ENCODE data around the gene PRSS8.
"Not testable (repeated sequence)": the region's sequence is repeated elsewhere in the genome, so short reads cannot be mapped to it uniquely, and the experiment has no call there.

PRSS8 gene

GRCh38 chr16:31135535-31136286, at the start of gene PRSS8:
TSS of gene PRSS8 (minus strand) at chr16:31135727. CDS start at chr16:31135498, 229 bp downstream.
- no peak for DNase-seq (ENCODE audit: low read depth in 3 of 3)

- no peak for DNase-seq (ENCODE audit: low read depth in 3 of 3)
Observed at GRCh38 chr16:31184888-31185287, 49.4 kb upstream of the PRSS8 start.

- no peak for DNase-seq (ENCODE audit: low read depth in 3 of 3)
Observed at GRCh38 chr16:31183432-31184428, 48.2 kb upstream of the PRSS8 start.

DNA sequence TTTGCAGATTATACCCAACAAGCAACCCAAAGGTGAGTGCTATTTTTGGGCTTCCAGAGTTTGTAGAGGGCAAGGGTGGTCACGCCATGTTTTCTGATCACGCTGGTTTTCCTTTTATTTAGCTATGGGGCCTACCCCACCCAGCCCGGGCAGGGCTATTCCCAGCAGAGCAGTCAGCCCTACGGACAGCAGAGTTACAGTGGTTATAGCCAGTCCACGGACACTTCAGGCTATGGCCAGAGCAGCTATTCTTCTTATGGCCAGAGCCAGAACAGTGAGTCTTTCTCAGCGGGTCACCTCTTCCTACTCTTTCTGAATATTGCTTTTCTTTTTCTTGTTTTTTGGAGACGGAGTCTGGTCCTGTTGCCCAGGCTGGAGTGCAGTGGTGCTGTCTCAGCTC, 46.9 kb upstream of the PRSS8 start:
- DNase-seq (ENCODE audit: low read depth in 3 of 3) = no peak

DNA sequence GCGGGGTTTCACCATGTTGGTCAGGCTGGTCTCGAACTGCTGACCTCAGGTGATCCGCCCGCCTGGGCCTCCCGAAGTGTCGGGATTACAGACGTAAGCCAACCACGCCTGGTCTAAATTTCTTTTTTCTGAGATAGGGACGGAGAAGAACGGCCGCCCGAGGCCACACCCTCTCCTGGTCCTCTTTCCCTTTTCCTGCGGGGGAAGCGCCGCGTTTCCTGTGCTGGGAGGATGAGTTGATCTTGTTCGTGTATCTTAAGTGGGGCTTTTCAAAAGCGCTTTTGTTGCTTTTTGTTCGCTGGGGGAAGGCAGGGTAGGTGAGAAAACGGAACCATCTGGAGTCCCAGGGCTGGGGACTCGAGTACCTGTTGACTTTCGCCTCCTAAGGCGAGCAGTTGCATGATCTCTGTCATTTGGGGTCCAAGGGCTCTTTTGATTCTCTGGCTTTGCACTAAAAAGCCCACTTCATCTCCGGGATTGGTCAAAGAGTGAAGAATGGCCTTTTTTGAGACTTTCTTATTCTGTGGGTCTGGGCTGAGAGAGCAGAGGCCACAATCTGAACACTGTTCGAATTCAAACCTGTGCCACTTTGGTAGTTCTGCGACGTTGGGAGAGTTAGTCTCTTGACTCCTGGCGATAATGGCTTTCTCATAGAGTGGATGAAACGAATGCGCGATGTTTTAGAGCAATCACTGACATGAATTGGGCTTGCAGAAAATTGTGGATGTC, 45.7 kb upstream of the PRSS8 start:
- peak in 1 of 3 experiments; percentile 42 for DNase-seq (ENCODE audit: low read depth in 3 of 3)

DNA sequence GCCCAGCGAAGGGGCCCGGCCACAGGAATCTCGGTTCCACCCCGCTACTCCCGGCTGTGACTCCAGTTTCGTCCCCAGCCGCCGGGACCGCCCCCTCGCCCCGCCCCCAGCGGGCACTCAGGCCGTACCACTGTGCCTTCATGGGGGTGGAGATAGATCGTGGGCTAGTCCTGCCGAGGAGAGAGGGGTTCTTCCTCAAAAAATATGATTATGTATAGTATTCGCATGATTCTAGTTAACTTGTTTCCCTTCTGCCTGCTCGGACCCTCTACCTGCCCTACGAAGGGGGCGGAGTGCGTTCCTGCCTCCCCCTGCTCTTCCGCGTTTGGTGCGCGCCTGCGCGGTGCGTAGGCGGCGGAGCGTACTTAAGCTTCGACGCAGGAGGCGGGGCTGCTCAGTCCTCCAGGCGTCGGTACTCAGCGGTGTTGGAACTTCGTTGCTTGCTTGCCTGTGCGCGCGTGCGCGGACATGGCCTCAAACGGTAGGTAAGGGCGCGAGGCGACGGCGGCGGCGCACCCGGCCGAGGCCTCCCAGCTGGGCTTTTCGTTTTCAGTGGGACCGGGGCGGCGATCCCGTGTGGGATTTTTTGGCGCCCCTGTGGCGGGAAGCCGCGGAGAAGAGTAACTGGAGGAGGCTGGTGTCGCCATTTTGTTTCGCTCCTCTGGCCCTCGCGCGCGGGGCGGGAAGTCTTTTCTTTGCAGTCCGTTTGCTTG, 44.4 kb upstream of the PRSS8 start, which contains the start of gene FUS:
TSS of gene FUS (plus strand) at position 393 of the 713 bp plus-strand sequence. CDS start at position 469, 76 bp downstream.
- DNase-seq (ENCODE audit: low read depth in 3 of 3) = peak; percentile 80 to 88 (median 85)

DNA sequence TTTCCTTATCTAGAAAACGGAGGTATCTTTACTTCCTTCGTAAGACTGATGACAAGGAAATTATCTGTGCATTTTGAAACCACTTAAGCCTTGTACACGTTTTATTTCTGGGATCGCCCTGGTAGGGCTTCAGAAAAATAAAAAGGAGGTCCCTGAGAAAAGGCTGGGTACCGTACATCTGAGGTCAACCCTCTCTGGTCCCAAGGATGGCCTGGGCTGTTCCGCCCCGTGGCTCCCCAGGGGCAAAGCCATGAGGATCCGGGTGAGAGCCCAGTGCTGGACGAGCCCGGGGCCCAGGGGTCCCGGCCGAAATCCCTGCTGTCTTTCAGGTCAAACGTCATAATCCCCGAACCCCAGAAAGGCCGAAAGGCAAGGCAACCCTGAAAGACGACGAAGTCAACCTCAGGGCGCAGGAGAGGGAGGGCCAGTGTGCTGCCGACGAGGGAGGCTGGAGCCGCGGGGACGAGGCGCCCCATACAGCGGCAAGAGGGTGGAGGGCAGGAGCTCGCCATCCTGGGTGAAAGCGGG, 43.8 kb upstream of the PRSS8 start:
- no peak for DNase-seq (ENCODE audit: low read depth in 3 of 3)

GRCh38 chr16:31177136-31177535, 41.6 kb upstream of the PRSS8 start:
- peak in 1 of 3 experiments; percentile 41 for DNase-seq (ENCODE audit: low read depth in 3 of 3)

DNA sequence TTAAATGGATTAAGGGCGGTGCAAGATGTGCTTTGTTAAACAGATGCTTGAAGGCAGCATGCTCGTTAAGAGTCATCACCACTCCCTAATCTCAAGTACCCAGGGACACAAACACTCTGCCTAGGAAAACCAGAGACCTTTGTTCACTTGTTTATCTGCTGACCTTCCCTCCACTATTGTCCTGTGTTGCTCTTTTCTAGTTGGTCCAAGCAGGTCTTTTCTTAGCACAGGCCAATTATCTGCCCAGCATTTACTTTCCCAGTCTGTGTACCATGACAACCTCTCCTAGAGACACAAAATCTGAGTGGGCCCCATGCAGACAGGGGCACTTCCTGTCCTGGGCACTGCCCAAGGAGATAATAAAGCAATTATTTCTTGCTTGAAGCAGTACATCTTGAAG, 34.5 kb upstream of the PRSS8 start:
- not testable (repeated sequence) for DNase-seq (ENCODE audit: low read depth in 3 of 3)

DNA sequence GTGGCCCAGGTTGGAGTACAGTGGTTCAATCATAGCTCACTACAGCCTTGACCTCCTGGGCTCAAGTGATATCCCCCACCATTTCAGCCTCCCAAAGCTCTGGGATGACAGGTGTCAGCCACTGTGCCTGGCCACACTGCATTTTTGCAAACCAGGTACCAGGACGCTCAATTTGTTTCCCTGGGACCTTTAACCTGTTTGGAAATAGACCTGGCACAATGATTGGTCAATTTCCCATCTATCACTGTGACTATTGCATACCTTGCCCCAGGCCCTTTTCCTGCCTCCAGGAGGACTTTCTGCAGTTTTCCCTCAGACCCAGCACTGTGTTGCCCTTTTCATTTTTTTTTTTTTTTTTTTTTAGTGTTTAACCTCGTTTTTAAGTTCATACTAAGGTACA, 33.3 kb upstream of the PRSS8 start:
- DNase-seq (ENCODE audit: low read depth in 3 of 3) = no peak

- no peak for DNase-seq (ENCODE audit: low read depth in 3 of 3)
Observed at GRCh38 chr16:31167315-31167714, 31.8 kb upstream of the PRSS8 start.

- no peak for DNase-seq (ENCODE audit: low read depth in 3 of 3)
Observed at GRCh38 chr16:31157136-31157535, 21.6 kb upstream of the PRSS8 start.

DNA sequence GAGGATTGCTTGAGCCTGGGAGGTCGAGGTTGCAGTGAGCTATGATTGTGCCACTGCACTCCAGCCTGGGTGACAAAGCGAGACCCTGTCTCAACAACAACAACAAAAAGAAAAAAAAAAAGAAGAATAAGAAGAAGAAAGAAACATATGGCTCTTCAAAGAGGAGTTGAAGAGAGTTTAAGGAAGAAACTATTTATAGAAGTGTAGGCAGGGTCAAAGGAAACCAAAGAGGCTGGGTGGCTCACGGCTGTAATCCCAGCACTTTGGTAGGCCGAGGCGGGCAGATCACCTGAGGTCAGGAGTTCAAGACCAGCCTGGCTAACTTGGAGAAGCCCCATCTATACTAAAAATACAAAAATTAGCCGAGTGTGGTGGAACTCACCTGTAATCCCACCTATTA, 15.4 kb upstream of the PRSS8 start:
- DNase-seq (ENCODE audit: low read depth in 3 of 3) = not testable (repeated sequence)

DNA sequence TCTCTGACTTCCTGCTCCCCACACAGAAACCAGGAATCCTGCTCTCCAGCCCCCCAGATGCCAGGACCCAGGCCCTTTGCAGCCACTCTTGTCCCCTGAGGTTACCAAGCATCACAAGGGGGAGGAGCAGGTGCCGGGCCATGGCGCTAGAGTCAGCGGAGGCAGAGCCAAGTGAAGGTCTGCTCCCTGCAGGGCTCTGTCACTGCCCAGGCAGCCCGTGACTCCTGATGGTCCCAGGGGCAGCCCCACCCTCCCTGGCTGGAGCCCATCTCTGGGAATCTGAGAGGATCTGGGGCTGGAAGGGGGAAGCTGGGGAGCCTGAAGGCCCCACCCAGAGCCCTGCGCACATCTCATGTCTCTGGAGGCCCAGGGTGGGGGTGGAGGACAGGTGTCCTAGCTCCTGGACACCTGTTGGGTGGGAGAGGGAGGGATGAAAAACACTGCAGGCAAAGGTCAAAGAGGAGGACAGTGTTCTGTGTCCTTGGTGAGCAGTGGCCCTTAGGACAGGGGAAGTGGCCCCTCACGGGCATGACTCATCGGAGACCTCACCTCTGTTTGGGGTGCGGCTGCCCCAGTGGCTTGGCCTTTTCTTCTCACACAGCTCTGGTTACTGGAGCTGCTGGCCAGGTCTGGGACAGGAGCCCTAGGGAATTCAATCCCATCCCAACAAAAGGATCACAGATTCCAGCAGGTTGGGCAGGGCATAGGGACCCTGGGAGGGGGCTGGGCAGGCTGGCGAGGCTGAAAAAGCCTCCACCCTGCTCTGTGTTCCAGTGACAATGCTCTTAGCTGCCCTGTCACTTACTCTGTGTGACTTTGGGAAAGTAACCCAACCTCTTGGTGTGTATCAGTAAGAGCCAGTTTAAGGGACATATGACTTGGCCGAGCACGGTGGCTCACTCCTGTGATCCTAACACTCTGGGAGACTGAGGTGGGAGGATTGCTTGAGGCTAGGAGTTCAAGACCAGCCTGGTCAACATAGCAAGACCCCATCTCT, 14.7 kb upstream of the PRSS8 start, which contains the start of gene PRSS36:
TSS of gene PRSS36 (minus strand) at position 173 of the 997 bp plus-strand sequence. CDS start at position 142, 31 bp downstream.
- no peak for DNase-seq (ENCODE audit: low read depth in 3 of 3)

DNA sequence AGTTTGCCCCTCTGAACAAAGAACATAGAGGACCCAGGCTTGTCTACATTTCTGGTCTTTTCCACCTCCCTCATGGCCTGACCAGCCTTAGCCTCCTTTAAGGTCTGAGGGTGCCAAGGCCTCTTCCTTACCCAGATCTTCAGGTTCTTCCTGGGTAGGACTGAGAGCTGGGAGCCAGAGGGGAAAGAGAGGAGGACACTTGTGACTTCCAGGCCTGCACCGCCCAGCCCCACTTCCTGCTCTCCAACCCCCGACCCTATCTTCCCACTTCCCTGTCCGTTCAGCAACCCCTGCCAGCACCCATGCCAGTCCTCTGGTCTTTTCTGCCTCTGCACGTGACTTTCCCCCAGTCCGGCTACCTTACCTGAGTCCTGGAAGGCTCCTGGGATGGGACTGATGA, 13.8 kb upstream of the PRSS8 start:
- no peak for DNase-seq (ENCODE audit: low read depth in 3 of 3)

GRCh38 chr16:31148896-31149295, 13.4 kb upstream of the PRSS8 start:
- no peak for DNase-seq (ENCODE audit: low read depth in 3 of 3)

GRCh38 chr16:31148281-31148728, 12.8 kb upstream of the PRSS8 start:
- no peak for DNase-seq (ENCODE audit: low read depth in 3 of 3)

GRCh38 chr16:31147574-31147973, 12.0 kb upstream of the PRSS8 start:
- DNase-seq (ENCODE audit: low read depth in 3 of 3) = no peak

GRCh38 chr16:31145398-31145990, 10.0 kb upstream of the PRSS8 start:
- no peak for DNase-seq (ENCODE audit: low read depth in 3 of 3)

All from stimulated activated CD4-positive, alpha-beta T cell treated with anti-CD3 and anti-CD28 coated beads, TNF-alpha, amount 100 ng/mL, for 24 hours (primary cell).